ENCODE measurements around the gene SNX30. TPM values are rescaled to one million over a fixed set of nuclear protein-coding genes. Genes with fewer than 3 reads are reported as not detected.
"Not testable (repeated sequence)": the region's sequence is repeated elsewhere in the genome, so short reads cannot be mapped to it uniquely, and the experiment has no call there.

Gene SNX30, protein sequence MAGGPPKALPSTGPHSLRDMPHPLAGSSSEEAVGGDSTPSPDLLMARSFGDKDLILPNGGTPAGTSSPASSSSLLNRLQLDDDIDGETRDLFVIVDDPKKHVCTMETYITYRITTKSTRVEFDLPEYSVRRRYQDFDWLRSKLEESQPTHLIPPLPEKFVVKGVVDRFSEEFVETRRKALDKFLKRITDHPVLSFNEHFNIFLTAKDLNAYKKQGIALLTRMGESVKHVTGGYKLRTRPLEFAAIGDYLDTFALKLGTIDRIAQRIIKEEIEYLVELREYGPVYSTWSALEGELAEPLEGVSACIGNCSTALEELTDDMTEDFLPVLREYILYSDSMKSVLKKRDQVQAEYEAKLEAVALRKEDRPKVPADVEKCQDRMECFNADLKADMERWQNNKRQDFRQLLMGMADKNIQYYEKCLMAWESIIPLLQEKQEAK
- total RNA-seq (2014; rRNA removed; shearing (Covaris generic); ENCODE audit: low replicate concordance), result 1.5 and 3.5 TPM in 2 replicates

DNA sequence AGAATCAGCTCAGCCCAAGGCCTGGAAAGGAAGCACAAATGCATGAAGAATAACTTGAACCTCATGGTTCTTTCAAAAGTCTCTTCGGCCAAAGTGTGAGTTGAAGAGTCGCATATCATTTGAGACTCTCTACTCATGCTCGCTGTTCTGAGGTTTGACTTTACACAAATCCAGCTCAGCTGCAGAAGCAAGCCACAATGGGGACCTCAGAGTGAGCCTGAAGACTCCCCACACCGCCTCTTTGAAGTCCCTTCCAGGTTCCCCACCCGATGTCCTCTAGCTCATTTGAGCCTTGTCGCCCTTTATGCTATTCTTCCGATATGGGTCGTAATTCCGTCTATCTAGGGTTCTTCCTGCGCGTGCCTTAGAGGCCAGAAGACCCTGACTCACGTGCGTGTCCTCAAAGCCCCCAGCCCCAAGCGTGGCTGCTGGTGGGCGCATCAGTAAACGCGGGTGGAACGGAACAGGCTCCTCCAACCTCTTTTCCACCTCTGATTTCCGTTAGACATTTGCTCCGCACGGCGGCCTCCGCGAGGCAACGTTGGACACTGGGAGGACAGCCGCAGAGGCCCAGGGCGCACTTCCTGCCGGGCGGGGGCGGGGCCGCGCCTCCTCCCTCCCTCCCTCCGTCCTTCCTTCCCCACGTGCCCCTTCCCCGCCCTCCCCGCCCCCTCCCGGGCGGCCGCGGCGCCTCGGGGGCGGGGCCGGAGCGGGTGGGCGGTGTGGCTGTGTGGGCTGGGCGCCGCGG, at the start of gene SNX30:
TSS of gene SNX30 (plus strand) at position 745 of the 748 bp plus-strand sequence. CDS start 242 bp downstream, outside the sequence.
- in situ Hi-C loops (cut with HindIII; ENCODE audit: low pct_unique_long_range_greater_than_20kb, low sequenced_read_pairs), result no loop called here
- DNase-seq (ENCODE audit: low read depth), result peak; percentile 80

DNA sequence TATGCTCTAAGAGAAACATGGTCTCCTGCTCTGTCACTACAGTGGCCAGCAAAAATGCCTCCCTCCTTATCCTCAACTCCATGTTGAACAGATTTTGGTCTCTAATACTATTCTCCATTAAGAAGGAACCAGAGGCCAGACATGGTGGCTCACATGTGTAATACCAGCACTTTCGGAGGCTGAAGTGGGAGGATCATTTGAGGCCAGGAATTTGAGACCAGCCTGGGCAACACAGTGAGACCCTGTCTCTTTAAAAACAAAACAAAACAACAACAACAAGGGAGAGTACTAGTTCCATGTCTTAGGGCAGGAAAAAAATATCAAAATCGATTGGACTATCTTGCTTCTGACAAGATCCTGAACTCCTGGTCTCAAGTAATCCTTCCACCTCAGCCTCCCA, 47.3 kb upstream of the SNX30 start:
- in situ Hi-C loops (cut with HindIII; ENCODE audit: low pct_unique_long_range_greater_than_20kb, low sequenced_read_pairs), result no loop called here
- DNase-seq (ENCODE audit: low read depth), result no peak

DNA sequence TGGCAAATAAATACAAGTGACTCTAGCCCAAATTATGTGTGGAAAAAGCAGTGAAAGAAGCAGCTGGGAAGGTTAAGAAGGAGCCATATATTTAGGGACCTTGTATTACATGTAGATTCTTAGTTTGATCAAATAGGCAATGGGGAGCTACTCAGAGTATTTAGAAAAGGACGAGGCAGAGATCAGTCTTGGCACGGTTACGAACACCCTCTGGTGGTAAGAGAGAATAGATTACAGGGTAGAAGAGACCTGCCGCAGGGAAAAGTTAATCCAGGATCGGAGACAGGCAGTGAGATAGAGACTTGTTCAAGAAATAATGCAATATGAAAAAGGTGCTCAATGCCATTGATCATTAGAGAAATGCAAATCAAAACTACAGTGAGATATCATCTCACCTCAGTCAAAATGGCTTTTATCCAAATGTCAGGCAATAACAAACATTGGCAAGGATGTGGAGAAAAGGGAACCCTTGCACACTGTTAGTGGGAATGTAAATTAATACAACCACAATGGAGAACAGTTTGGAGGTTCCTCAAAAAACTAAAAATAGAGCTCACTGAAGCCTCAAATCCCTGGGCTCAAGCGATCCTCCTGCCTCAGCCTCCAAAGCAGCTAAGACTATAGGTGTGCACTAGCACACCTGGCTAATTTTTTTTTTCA, 44.7 kb upstream of the SNX30 start:
- in situ Hi-C loops (cut with HindIII; ENCODE audit: low pct_unique_long_range_greater_than_20kb, low sequenced_read_pairs), result no loop called here
- no peak for DNase-seq (ENCODE audit: low read depth)

DNA sequence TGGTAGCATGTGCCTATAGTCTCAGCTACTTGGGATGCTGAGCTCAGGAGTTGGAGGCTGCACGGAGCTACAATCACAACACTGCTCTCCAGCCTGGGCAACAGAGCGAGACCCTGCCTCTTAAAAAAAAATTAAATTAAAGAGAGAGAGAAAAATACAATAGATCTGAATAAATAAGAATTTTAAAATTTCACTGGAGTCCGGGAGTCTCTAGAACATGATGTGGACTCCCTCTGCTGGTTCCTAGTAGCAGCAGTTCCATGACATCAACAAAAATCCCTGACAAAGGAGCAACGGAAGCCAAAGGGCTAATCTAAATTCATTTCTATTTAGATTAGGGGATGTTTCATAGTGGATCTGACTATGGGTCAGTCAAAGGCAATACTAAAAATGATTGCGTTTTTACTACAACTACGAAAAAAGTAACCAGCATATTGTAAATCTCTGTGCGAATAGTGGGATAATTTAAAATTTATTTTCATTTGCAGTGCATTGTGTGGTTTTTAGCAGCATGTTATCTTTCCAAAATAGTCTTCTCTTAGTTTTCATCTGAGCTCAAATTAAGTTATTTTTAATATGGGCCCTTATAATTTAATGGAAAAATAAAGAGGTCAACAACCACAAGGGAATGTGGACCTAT, 39.4 kb upstream of the SNX30 start:
- in situ Hi-C loops (cut with HindIII; ENCODE audit: low pct_unique_long_range_greater_than_20kb, low sequenced_read_pairs), result no loop called here
- peak; percentile 31 for DNase-seq (ENCODE audit: low read depth)

DNA sequence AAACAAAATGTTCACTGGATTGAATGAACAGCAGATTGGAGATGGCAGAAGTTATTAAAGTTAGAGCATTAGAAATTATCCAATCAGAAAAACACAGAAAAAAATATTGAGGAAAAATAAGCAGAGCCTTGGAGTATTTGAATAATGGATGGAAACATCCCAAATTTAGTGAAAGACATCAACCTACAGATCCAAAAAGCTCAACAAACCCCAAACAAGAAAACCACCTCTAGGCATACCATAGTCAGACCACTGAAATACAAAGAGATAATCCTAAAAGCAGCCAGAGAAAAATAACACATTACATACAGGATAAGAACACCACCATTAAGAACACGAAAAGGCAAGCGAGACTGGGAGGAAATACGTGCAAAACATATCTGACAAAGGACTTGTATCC, 37.9 kb upstream of the SNX30 start:
- in situ Hi-C loops (cut with HindIII; ENCODE audit: low pct_unique_long_range_greater_than_20kb, low sequenced_read_pairs), result no loop called here
- DNase-seq (ENCODE audit: low read depth), result no peak

DNA sequence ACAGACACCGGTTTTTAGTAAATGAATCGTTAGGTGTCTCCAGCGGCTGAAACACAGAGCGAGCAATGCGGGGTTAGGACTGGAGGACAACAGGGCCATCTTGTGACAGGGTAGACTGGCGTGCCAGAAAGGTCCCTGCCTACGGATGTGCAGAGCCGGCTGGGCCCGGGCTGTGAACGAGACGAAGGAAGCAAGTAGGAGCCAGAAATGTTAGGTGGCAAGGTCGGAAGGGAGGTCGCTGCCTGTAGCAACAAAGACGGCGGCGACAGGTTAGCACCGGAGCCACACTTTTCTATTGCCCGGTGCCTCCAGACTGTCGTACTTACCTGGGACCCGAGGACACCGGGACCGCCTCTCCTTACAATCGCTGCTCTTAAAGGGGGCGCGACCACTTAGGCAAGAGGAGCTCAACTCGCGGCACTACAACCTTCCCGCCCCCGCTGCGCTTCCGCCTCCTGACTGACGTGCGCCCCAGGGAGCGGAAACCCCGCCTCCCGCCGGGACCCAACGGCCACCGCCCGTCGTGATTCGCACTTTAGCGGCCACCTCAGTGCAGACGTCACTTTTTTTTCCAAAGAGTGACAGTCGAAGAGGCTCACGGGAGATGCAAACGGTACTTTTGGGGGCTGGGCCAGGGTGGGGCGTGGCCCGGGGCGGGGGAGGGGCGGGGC, 32.8 kb upstream of the SNX30 start, which contains the start of gene INIP:
TSS of gene INIP (minus strand) at position 457 of the 671 bp plus-strand sequence. CDS start 1,632 bp downstream, outside the sequence.
- in situ Hi-C loops (cut with HindIII; ENCODE audit: low pct_unique_long_range_greater_than_20kb, low sequenced_read_pairs), result no loop called here
- DNase-seq (ENCODE audit: low read depth), result peak; percentile 95

DNA sequence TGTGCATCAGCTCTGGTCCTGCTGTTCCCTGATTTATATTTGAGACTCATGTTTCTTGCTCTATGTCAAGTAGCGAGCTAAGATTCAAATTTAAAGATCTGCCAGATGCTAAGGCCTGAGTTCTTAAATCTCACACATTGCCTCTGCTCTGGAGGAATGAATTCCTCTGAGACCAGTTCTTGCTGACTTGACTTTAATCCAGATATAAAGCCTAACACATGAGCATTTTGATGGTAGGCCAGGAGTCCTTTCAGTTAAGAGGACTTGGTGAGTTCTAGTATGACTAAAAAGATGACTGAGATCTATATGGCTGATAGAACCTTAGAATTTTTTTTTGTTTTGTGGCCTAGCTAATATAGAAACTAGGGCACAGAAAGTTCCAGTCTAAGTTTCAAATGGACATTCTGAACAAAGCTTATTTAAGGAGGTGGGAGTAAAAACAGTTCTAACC, 31.3 kb upstream of the SNX30 start:
- in situ Hi-C loops (cut with HindIII; ENCODE audit: low pct_unique_long_range_greater_than_20kb, low sequenced_read_pairs), result no loop called here
- DNase-seq (ENCODE audit: low read depth), result no peak

DNA sequence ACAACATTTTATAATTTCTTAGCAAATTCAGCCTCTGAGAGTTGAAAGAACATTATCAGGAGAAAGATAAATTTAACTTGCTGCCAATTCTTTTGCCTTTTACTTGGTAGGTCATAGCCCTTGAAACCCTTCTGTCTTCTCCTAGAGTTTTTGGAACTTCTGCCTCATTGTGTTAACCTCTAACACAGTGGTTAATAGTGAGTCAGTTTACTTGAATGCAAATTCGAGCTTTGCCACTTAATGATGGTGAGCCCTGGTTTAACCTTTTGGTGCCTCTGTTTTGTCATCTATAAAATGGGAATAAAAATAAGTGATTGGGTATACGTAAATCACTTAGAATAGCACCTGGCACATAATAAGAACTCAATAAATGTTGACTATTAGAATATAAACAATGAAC, 30.9 kb upstream of the SNX30 start:
- DNase-seq (ENCODE audit: low read depth), result no peak
- in situ Hi-C loops (cut with HindIII; ENCODE audit: low pct_unique_long_range_greater_than_20kb, low sequenced_read_pairs), result no loop called here

DNA sequence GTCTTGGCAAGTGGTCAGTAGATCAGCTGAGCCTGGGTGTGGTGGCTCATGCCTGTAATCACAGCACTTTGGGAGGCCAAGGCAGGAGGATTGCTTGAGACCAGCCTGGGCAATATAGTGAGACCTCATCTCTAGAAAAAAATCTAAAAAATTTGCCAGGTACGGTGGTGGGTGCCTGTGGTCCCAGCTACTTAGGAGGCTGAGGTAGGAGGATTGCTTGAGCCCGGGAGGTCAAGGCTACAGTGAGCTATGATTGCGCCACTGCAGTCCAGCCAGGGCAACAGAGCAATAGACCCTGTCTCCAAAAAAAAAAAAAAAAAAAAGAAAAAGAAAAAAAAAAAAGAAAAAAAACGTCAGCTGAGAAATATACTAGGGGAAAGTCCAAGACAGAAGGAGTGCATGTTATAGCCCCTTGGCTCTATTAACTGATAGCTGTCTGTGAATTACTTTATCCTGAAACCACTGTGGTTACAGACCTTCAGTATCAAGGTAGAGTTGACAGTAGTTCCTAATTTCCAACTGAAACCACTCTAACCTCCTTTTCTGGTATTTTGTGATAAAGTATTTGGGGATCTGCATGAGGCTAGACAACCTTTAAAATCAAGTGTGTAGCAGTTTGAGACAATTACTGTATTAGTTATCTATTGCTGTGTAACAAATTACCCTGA, 30.3 kb upstream of the SNX30 start:
- in situ Hi-C loops (cut with HindIII; ENCODE audit: low pct_unique_long_range_greater_than_20kb, low sequenced_read_pairs), result no loop called here
- no peak for DNase-seq (ENCODE audit: low read depth)

DNA sequence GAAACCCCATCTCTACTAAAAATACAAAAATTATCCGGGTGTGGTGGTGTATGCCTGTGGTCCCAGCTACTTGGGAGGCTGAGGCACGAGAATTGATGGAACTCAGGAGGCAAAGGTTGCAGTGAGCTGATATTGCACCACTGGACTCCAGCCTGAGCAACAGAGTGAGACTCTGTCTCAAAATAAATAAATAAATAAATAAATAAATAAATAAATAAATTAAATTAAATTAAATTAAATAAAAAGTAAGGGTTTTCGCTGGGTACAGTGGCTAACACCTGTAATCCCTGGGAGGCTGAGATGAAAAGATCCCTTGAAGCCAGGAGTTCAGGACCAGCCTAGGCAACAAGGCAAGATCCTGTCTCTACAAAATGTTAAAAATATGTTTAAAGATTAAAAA, 27.8 kb upstream of the SNX30 start:
- DNase-seq (ENCODE audit: low read depth); in situ Hi-C loops (cut with HindIII; ENCODE audit: low pct_unique_long_range_greater_than_20kb, low sequenced_read_pairs): not testable (repeated sequence)

DNA sequence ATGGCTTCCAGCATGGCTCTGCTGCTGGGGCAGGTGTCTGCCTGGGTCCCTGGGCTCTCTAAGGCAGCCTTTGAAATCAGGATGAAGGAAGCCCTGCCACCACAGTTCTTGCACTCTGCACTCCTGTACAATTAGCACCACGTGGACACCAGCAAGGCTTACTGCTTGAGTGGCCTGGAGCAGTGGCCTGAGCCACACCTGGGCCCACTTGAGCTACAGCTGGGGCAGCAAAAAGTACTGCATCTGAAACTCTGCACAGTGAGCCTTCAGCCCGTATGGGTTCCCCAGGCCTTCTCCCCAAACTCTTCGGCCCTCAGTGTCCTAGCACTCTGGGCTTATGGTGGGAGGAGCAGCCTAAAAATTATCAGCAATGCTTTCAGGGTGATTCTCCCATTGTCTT, 24.6 kb upstream of the SNX30 start:
- in situ Hi-C loops (cut with HindIII; ENCODE audit: low pct_unique_long_range_greater_than_20kb, low sequenced_read_pairs), result no loop called here
- DNase-seq (ENCODE audit: low read depth), result no peak

DNA sequence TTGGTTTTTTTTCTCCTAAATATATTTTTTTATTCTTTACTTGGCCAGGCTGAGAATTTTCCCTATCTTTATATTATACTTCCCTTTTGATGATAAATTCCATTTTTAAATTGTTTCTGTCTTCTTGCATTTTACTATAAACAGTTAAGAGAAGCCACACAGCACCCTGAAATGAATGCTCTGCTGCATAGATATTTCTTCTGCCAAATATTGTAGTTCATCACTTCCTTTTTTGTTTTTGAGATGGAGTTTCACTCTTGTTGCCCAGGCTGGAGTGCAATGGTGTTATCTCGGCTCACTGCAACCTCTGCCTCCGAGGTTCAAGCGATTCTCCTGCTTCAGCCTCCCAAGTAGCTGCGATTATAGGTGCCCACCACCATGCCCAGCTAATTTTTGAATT, 24.1 kb upstream of the SNX30 start:
- in situ Hi-C loops (cut with HindIII; ENCODE audit: low pct_unique_long_range_greater_than_20kb, low sequenced_read_pairs), result no loop called here
- DNase-seq (ENCODE audit: low read depth), result no peak

DNA sequence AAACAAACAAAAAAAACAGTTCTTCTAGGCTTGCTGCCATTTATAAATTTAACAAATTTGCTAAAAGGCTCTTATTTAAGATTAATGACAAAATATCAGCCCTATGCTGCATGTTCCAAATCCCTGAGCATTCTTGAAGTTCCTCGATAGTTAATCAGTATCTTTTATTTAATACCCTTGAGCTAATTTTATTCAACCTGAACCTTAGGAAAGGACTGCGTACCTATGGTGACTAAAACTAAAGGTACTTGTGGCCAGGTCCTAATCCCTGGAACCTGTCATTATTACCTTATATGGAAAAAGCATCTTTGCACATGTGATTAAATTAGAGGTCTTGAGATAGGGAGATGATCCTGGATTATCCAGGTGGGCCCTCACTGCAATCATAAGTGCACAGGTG, 22.2 kb upstream of the SNX30 start:
- DNase-seq (ENCODE audit: low read depth), result no peak
- in situ Hi-C loops (cut with HindIII; ENCODE audit: low pct_unique_long_range_greater_than_20kb, low sequenced_read_pairs), result no loop called here

DNA sequence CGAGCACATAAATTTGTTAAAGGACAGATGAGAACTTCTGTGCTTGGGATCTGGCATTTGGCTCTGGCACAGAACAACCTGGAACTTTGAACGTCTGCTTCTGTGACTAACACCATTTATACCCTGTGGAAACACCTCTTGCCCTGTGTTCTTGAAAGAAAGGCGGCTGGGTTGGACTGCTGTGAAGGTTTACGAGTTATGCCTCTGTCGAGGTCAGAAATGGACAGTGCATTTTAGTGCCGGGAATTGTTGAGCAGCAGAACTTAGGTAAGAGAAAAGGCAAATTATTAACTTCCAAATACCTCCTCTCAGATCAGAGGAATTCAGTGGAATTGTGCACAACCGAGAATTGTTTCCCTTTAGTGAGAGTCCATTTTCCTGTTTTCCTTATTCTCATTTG, 18.6 kb upstream of the SNX30 start:
- DNase-seq (ENCODE audit: low read depth), result no peak
- in situ Hi-C loops (cut with HindIII; ENCODE audit: low pct_unique_long_range_greater_than_20kb, low sequenced_read_pairs), result no loop called here

DNA sequence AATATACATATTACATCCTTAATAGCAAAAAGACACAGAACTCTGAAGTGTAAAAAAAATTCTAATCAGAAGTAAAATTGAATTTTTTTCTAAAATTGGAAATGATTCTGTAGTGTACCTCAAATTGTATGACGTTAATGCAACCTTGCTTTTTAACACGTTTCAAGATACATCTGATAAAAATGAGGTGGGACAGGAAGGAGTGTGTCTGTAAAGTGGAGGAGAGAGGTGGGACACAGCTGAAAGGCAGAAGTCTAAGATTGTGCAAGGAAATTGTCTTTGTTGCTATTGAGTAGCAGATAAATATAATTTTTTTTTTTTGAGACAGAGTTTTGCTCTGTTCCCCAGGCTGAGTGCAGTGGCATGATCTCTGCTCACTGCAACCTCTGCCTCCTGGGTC, 15.7 kb upstream of the SNX30 start:
- in situ Hi-C loops (cut with HindIII; ENCODE audit: low pct_unique_long_range_greater_than_20kb, low sequenced_read_pairs), result no loop called here
- DNase-seq (ENCODE audit: low read depth), result no peak

DNA sequence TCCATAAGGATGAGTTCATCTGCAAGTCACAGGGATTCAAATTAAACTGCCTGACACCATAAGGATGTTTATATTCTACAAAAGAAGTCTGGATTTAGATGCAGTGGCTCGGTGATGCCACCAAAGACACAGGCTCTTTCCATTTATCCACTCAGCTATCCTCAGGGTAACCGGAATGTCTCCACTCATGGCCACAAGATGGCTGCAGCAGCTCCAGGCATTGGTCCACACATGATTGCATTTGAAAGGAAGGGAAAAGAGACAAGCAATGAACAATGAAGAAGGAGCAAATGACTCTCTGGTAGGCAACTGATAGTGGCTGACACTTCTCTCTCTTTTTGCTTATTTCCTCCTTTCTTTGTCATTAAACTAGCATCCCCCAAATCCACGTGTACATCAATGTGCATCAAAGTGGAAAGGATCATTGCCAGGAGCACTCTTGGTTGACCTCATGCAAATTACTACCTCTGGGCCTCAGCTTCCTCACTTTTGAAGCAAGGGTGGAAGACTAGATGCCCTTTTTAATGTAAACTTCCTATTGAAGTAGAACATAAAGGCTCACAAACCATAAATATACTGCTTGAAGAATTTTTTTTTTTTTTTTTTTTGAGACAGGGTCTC, 7.2 kb upstream of the SNX30 start:
- no peak for DNase-seq (ENCODE audit: low read depth)
- in situ Hi-C loops (cut with HindIII; ENCODE audit: low pct_unique_long_range_greater_than_20kb, low sequenced_read_pairs), result no loop called here

DNA sequence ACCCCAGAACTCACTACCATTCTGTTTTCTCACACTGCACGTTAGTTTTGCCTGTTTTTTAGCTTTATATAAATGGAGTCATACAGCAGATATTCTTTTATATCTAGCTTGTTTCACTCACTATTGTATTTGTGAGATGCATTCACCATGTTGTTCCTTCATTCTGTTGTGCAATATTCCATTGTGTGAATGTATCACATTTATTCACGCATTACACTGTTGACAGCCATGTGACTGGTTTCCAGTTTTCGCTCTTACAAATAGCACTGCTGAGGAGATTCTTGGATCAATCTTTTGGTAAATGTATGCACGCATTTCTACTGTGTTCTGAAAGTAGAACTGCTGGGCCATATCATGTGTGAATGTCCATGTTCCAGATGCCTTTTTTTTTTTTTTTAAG, 6.4 kb upstream of the SNX30 start:
- DNase-seq (ENCODE audit: low read depth), result no peak
- in situ Hi-C loops (cut with HindIII; ENCODE audit: low pct_unique_long_range_greater_than_20kb, low sequenced_read_pairs), result no loop called here

Data from Caki2 (cell line).